IPS-18a (cell line): ENCODE data around the gene UBALD1.
"Not testable (repeated sequence)": the region's sequence is repeated elsewhere in the genome, so short reads cannot be mapped to it uniquely, and the experiment has no call there.

Source experiments
- H3K27ac ChIP-seq: one replicate; pipeline ENCODE4 v1.5.1; 2013; ENCODE audit warnings: low read length
- H3K27me3 ChIP-seq: one replicate; pipeline ENCODE4 v1.6.1; 2013; ENCODE audit warnings: mild to moderate bottlenecking, low read length; ENCODE audit not compliant: control insufficient read depth, insufficient read depth
- H3K36me3 ChIP-seq: one replicate; pipeline ENCODE4 v1.6.1; 2013; ENCODE audit warnings: low read depth, low read length; ENCODE audit not compliant: control insufficient read depth
- H3K4me1 ChIP-seq: one replicate; pipeline ENCODE4 v1.6.1; 2013; ENCODE audit warnings: low read depth, low read length; ENCODE audit not compliant: control insufficient read depth
- H3K4me3 ChIP-seq: one replicate; pipeline ENCODE4 v1.5.1; 2013; ENCODE audit warnings: low read length
- H3K9ac ChIP-seq: one replicate; pipeline ENCODE4 v1.6.1; 2013; ENCODE audit warnings: mild to moderate bottlenecking, low read length, moderate library complexity
- H3K9me3 ChIP-seq: one replicate; pipeline ENCODE4 v1.6.1; 2013; ENCODE audit warnings: low read depth, low read length; ENCODE audit not compliant: control insufficient read depth

UBALD1 gene

GRCh38 chr16:4654011-4654963 lies 39.6 kb upstream of the UBALD1 start:
- Histone ChIP-seq H3K9ac (no peak overlapping the region), H3K27me3 (no peaks in the 10 kb centered on the region), H3K4me3 (no peak overlapping the region), H3K27ac (no peak overlapping the region), H3K36me3 (peaks cover 34% of the 10 kb centered on the region), H3K9me3 (no peaks in the 10 kb centered on the region), H3K4me1 (no peaks in the 10 kb centered on the region)

- Histone ChIP-seq H3K9ac (no peak overlapping the region), H3K27me3 (no peaks in the 10 kb centered on the region), H3K4me3 (no peak overlapping the region), H3K36me3 (peaks cover 29% of the 10 kb centered on the region), H3K27ac (no peak overlapping the region), H3K9me3 (no peaks in the 10 kb centered on the region), H3K4me1 (no peaks in the 10 kb centered on the region)
These were observed 37.9 kb upstream of the UBALD1 start for GRCh38 chr16:4652561-4652960.

- Histone ChIP-seq H3K4me1 (no peaks in the 10 kb centered on the region), H3K27me3 (no peaks in the 10 kb centered on the region), H3K9ac (no peak overlapping the region), H3K27ac (no peak overlapping the region), H3K36me3 (peaks cover 29% of the 10 kb centered on the region), H3K4me3 (no peak overlapping the region), H3K9me3 (no peaks in the 10 kb centered on the region)
These were observed 37.1 kb upstream of the UBALD1 start for GRCh38 chr16:4651827-4652226.

GRCh38 chr16:4650443-4651074 lies 35.9 kb upstream of the UBALD1 start:
- H3K9ac ChIP-seq, H3K4me3 ChIP-seq, H3K4me1 ChIP-seq, H3K27ac ChIP-seq, H3K9me3 ChIP-seq, H3K27me3 ChIP-seq: not testable (repeated sequence)
- H3K36me3 ChIP-seq, result peaks cover 22% of the 10 kb centered on the region

- H3K36me3 ChIP-seq, result peaks cover 16% of the 10 kb centered on the region
- H3K4me1 ChIP-seq, result no peaks in the 10 kb centered on the region
- H3K4me3 ChIP-seq, result no peak overlapping the region
- H3K9me3 ChIP-seq, result no peaks in the 10 kb centered on the region
- H3K27ac ChIP-seq, result no peak overlapping the region
- H3K9ac ChIP-seq, result no peak overlapping the region
- H3K27me3 ChIP-seq, result no peaks in the 10 kb centered on the region
These were observed 35.2 kb upstream of the UBALD1 start for GRCh38 chr16:4649744-4650442.

- no peak overlapping the region for H3K4me3 ChIP-seq
- peaks cover 9% of the 10 kb centered on the region for H3K36me3 ChIP-seq
- no peaks in the 10 kb centered on the region for H3K9me3 ChIP-seq
- no peaks in the 10 kb centered on the region for H3K27me3 ChIP-seq
- no peak overlapping the region for H3K27ac ChIP-seq
- H3K9ac ChIP-seq, result no peak overlapping the region
- H3K4me1 ChIP-seq, result no peaks in the 10 kb centered on the region
These were observed 34.2 kb upstream of the UBALD1 start for GRCh38 chr16:4648917-4649316.

- Histone ChIP-seq H3K4me3 (no peak overlapping the region), H3K27ac (no peak overlapping the region), H3K36me3 (peaks cover 4% of the 10 kb centered on the region), H3K4me1 (no peaks in the 10 kb centered on the region), H3K27me3 (no peaks in the 10 kb centered on the region), H3K9me3 (no peaks in the 10 kb centered on the region), H3K9ac (no peak overlapping the region)
These were observed 32.9 kb upstream of the UBALD1 start for GRCh38 chr16:4647644-4647980.

- Histone ChIP-seq H3K36me3 (peaks cover 4% of the 10 kb centered on the region), H3K27ac (no peak overlapping the region), H3K9ac (no peak overlapping the region), H3K4me1 (no peaks in the 10 kb centered on the region), H3K9me3 (no peaks in the 10 kb centered on the region), H3K27me3 (no peaks in the 10 kb centered on the region), H3K4me3 (no peak overlapping the region)
These were observed 32.3 kb upstream of the UBALD1 start for GRCh38 chr16:4646773-4647643.

- no peaks in the 10 kb centered on the region for H3K4me1 ChIP-seq
- H3K4me3 ChIP-seq, result no peak overlapping the region
- H3K27me3 ChIP-seq, result no peaks in the 10 kb centered on the region
- no peaks in the 10 kb centered on the region for H3K36me3 ChIP-seq
- H3K27ac ChIP-seq, result no peak overlapping the region
- H3K9ac ChIP-seq, result no peak overlapping the region
- no peaks in the 10 kb centered on the region for H3K9me3 ChIP-seq
These were observed 27.2 kb upstream of the UBALD1 start for GRCh38 chr16:4641895-4642294.

- Histone ChIP-seq H3K27me3 (no peaks in the 10 kb centered on the region), H3K27ac (no peak overlapping the region), H3K9ac (no peak overlapping the region), H3K4me1 (no peaks in the 10 kb centered on the region), H3K4me3 (no peak overlapping the region), H3K36me3 (no peaks in the 10 kb centered on the region), H3K9me3 (no peaks in the 10 kb centered on the region)
These were observed 26.6 kb upstream of the UBALD1 start for GRCh38 chr16:4641306-4641687.
